GM12878 (cell line): ENCODE measurements around the gene ASF1B. TPM values are rescaled to one million over a fixed set of nuclear protein-coding genes. Genes with fewer than 3 reads are reported as not detected.

Experiments
- ATAC-seq: fragments of 200-7000 bp; cut with Tn5 transposase; 3 replicates; pipeline ENCODE4 v1.9.1; 2020; ENCODE audit warnings: mild to moderate bottlenecking, moderate library complexity
- Bru-seq: library from RNA; stranded (reverse); fragments of 400-500 nt; gene quantifications from one replicate; lab custom pipeline; 2021; lab: Mats Ljungman, UMichigan
- BruChase-seq, 2 experiments: library from RNA; stranded (reverse); fragments of 400-500 nt; gene quantifications; one replicate each; lab custom pipeline; 2021; lab: Mats Ljungman, UMichigan
- BruUV-seq: library from RNA; stranded (reverse); fragments of 400-500 nt; replicated peaks from 2 replicates; lab custom pipeline; 2021; lab: Mats Ljungman, UMichigan
- CTCF ChIA-PET: fragments of 300-600 bp; sonication (Branson Sonifier 250); formaldehyde crosslinking; extraction: SDS; loops from one replicate; lab custom pipeline; 2021; ENCODE audit warnings: inconsistent platforms; lab: Yijun Ruan, JAX
- POLR2A ChIA-PET: fragments of 350-600 bp; formaldehyde crosslinking; extraction: SDS; loops from one replicate; lab custom pipeline; 2021; ENCODE audit warnings: inconsistent platforms; lab: Charles Lee
- RAD21 ChIA-PET: fragments of 300-600 bp; sonication (Branson Sonifier 250); formaldehyde crosslinking; loops from one replicate; lab custom pipeline; 2023; ENCODE audit warnings: antibody characterized with exemption; ENCODE audit not compliant: unreplicated experiment; lab: Charles Lee
- SMC1A ChIA-PET: fragments of 300-600 bp; sonication (Branson Sonifier 250); formaldehyde crosslinking; loops from one replicate; lab custom pipeline; 2023; ENCODE audit not compliant: unreplicated experiment, uncharacterized antibody; lab: Charles Lee
- DNase-seq: peaks from one replicate; pipeline ENCODE4 v3.0.0-alpha.2; 2011; ENCODE audit warnings: low read depth, low spot score
- FAIRE-seq: peaks from 3 replicates; lab custom pipeline; 2011; peaks lifted over from hg19 to GRCh38; lab: Jason Lieb, UNC
- H2AFZ ChIP-seq: 2 replicates; pipeline ENCODE4 v1.6.0; 2011; ENCODE audit warnings: low read depth, low read length, control low read depth; ENCODE audit not compliant: control insufficient read depth
- H3K27ac ChIP-seq: 2 replicates; pipeline ENCODE4 v1.5.1; 2011; ENCODE audit warnings: control low read depth; ENCODE audit not compliant: control insufficient read depth, insufficient read depth
- H3K27me3 ChIP-seq, 2 experiments: replicated peaks in 1 of 2; 2 replicates each; pipeline versions ENCODE4 v1.6.0 to v1.6.1; 2011; ENCODE audit warnings: low read length in 1 of 2; ENCODE audit not compliant: control insufficient read depth in 2 of 2, insufficient read depth in 2 of 2
- H3K36me3 ChIP-seq, 2 experiments: 2 replicates each; pipeline ENCODE4 v1.5.1; 2011; ENCODE audit warnings: low read length in 1 of 2; ENCODE audit not compliant: control insufficient read depth in 2 of 2, insufficient read depth in 2 of 2
- H3K4me1 ChIP-seq: 2 replicates; pipeline ENCODE4 v1.6.1; 2011; ENCODE audit warnings: mild to moderate bottlenecking, low read length, moderate library complexity, mixed read lengths; ENCODE audit not compliant: control insufficient read depth, insufficient read depth
- H3K4me2 ChIP-seq: 2 replicates; pipeline ENCODE4 v1.6.0; 2011; ENCODE audit warnings: control low read depth; ENCODE audit not compliant: control insufficient read depth, insufficient read depth
- H3K4me3 ChIP-seq: fragments of 200-600 bp; sonication (generic); 2 replicates; pipeline ENCODE4 v1.5.1; 2016
- H3K79me2 ChIP-seq: 2 replicates; pipeline ENCODE4 v1.6.0; 2011; ENCODE audit warnings: low read length; ENCODE audit not compliant: control insufficient read depth, insufficient read depth
- H3K9ac ChIP-seq: 2 replicates; pipeline ENCODE4 v1.8.0; 2011; ENCODE audit warnings: low read length, control low read depth, mixed read lengths; ENCODE audit not compliant: control insufficient read depth, insufficient read depth
- H3K9me3 ChIP-seq: replicated peaks from 3 replicates; pipeline ENCODE4 v1.5.1; 2011; ENCODE audit warnings: mild to moderate bottlenecking, low read length; ENCODE audit not compliant: control insufficient read depth, insufficient read depth
- H4K20me1 ChIP-seq: 2 replicates; pipeline ENCODE4 v1.6.0; 2011; ENCODE audit not compliant: control insufficient read depth, insufficient read depth
- CHD1 ChIP-seq: IDR thresholded peaks from 2 replicates; pipeline ENCODE4 v1.6.1; 2012; ENCODE audit warnings: low read depth, low read length, improper control_type of control experiment
- CHD2 ChIP-seq: IDR thresholded peaks from 2 replicates; pipeline ENCODE4 v1.6.1; 2011; ENCODE audit warnings: low read depth, low read length, improper control_type of control experiment, borderline replicate concordance
- CREB1 ChIP-seq: IDR thresholded peaks from 2 replicates; pipeline ENCODE4 v1.6.1; 2012; ENCODE audit warnings: low read depth, mild to moderate bottlenecking, inconsistent platforms
- EED ChIP-seq: sonication (generic); IDR thresholded peaks from 2 replicates; pipeline ENCODE4 v1.6.1; 2016; ENCODE audit warnings: antibody characterized with exemption, low read depth
- FOXK2 ChIP-seq: fragments of 450-650 bp; IDR thresholded peaks from 2 replicates; pipeline ENCODE4 v1.6.1; 2017; ENCODE audit warnings: mild to moderate bottlenecking, moderate library complexity
- IKZF1 ChIP-seq: fragments of 450-650 bp; conservative IDR thresholded peaks from 2 replicates; pipeline ENCODE4 v1.6.1; 2017; ENCODE audit warnings: antibody characterized with exemption, mild to moderate bottlenecking
- KLF5 ChIP-seq: fragments of 450-650 bp; IDR thresholded peaks from 2 replicates; pipeline ENCODE4 v1.6.1; 2014; ENCODE audit warnings: mild to moderate bottlenecking; ENCODE audit not compliant: partially characterized antibody
- POLR2A ChIP-seq: IDR thresholded peaks from 2 replicates; pipeline ENCODE4 v1.6.1; 2011; ENCODE audit warnings: low read depth, mild to moderate bottlenecking, low read length
- POLR2AphosphoS2 ChIP-seq: IDR thresholded peaks from 2 replicates; pipeline ENCODE4 v1.6.1; 2011; ENCODE audit warnings: low read depth, mild to moderate bottlenecking, low read length, improper control_type of control experiment, moderate library complexity
- POLR2AphosphoS5 ChIP-seq: IDR thresholded peaks from 2 replicates; pipeline ENCODE4 v1.6.1; 2011; ENCODE audit warnings: mild to moderate bottlenecking, low read length, inconsistent platforms
- POU2F2 ChIP-seq: IDR thresholded peaks from 3 replicates; pipeline ENCODE4 v1.6.1; 2011; ENCODE audit warnings: low read depth, mild to moderate bottlenecking, low read length, borderline replicate concordance
- SMAD5 ChIP-seq: IDR thresholded peaks from 2 replicates; pipeline ENCODE4 v1.6.1; 2016; ENCODE audit warnings: antibody characterized with exemption, low read depth
- SMARCA5 ChIP-seq: fragments of 450-650 bp; IDR thresholded peaks from 2 replicates; pipeline ENCODE4 v1.6.1; 2017; ENCODE audit warnings: mild to moderate bottlenecking
- SRF ChIP-seq, 2 experiments: IDR thresholded peaks; 2 replicates each; pipeline ENCODE4 v1.6.1; 2011; ENCODE audit warnings: low read depth in 2 of 2, low read length in 2 of 2, mild to moderate bottlenecking in 1 of 2, moderate library complexity in 1 of 2
- TCF12 ChIP-seq: IDR thresholded peaks from 2 replicates; pipeline ENCODE4 v1.6.1; 2011; ENCODE audit warnings: low read depth, mild to moderate bottlenecking, low read length
- TCF3 ChIP-seq: IDR thresholded peaks from 2 replicates; pipeline ENCODE4 v1.6.1; 2012; ENCODE audit warnings: low read depth, mild to moderate bottlenecking, low read length, borderline replicate concordance; ENCODE audit not compliant: insufficient read depth
- YBX1 ChIP-seq: fragments of 450-650 bp; IDR thresholded peaks from 2 replicates; pipeline ENCODE4 v1.6.1; 2016; ENCODE audit warnings: antibody characterized with exemption
- ZNF207 ChIP-seq: fragments of 450-650 bp; IDR thresholded peaks from 2 replicates; pipeline ENCODE4 v1.6.1; 2014; ENCODE audit warnings: antibody characterized with exemption, mild to moderate bottlenecking, borderline replicate concordance
- WGBS: methylation state at CpG from one replicate; pipeline ENCODE4 v1.1.6; 2016; ENCODE audit warnings: low lambda C conversion rate; ENCODE audit not compliant: insufficient replicate concordance, insufficient coverage; ENCODE audit errors: missing lambda C conversion rate; 5-methylcytosine and 5-hydroxymethylcytosine counted together
- in situ Hi-C: fragments of 300-500 bp; cut with MboI; formaldehyde crosslinking; loops from 9 replicates; pipeline ENCODE4 v1.14.3; 2018; ENCODE audit warnings: mixed read lengths
- intact Hi-C: fragments of 100-400 bp; cut with micrococcal nuclease; formaldehyde crosslinking; loops from one replicate; pipeline ENCODE4 v1.14.2; 2022; ENCODE audit not compliant: unreplicated experiment
- long read RNA-seq, 2 experiments: library from polyadenylated mRNA; unstranded; transcript quantifications; one replicate each; pipeline ENCODE4 v2.0.0, GENCODE V29; 2019 to 2020
- polyA minus RNA-seq, 3 experiments: library from RNA; depleted of rRNA, polyadenylated mRNA; stranded (reverse); fragments of >200 nt; gene quantifications; 2 replicates each; pipeline ENCODE4 v1.2.3, GENCODE V29; 2011
- polyA plus RNA-seq, 11 experiments: library from polyadenylated mRNA; depleted of rRNA in 4 of 11; unstranded in 6 of 11; stranded (reverse) in 5 of 11; fragments of >200 nt; fragmentation: Nextera tagmentation in 4 of 11; fragmentation: Illumina TruSeq in 1 of 11; extraction: Ambion mirVana in 4 of 11; extraction: Trizol in 1 of 11; gene quantifications; 1 replicate in 1 of 11; 2 replicates in 10 of 11; pipeline versions ENCODE4 v1.2.1 to v1.2.3, GENCODE V29; 2011 to 2016; ENCODE audit warnings: inconsistent platforms in 2 of 11, missing spikeins in 2 of 11, low read depth in 1 of 11
- total RNA-seq, 4 experiments: library from RNA; depleted of rRNA in 3 of 4; stranded (reverse); fragments of >200 nt in 3 of 4; fragmentation: Illumina TruSeq in 1 of 4; extraction: Trizol in 1 of 4; gene quantifications; 2 replicates each; pipeline versions ENCODE4 v1.2.1 to v1.2.3, GENCODE V29; 2013 to 2021
- TF ChIP-seq, protein P1 (sequence below): IDR thresholded peaks from 2 replicates; pipeline ENCODE4 v1.6.1; 2012; ENCODE audit warnings: low read depth, low read length, improper control_type of control experiment

ASF1B gene
- 2.5 and 2.9 TPM in 2 replicates for total RNA-seq (2013; cell fraction: nucleolus; rRNA removed)
- 123 and 132 TPM in 2 replicates for total RNA-seq (2014; rRNA removed)
- 50.4 and 53.8 TPM in 2 replicates for total RNA-seq (2014; rRNA removed; fragmentation: Illumina TruSeq; extraction: Trizol)
- 95.3 and 95.6 TPM in 2 replicates for total RNA-seq (2021)
- 27.5 TPM for polyA plus RNA-seq (2011; ENCODE audit: low read depth)
- 34.9 and 57.1 TPM in 2 replicates for polyA plus RNA-seq (2011; rRNA removed)
- 67.2 and 86.4 TPM in 2 replicates for polyA plus RNA-seq (2011; cell fraction: cytosol; rRNA removed)
- 31.1 and 37.8 TPM in 2 replicates for polyA plus RNA-seq (2011; cell fraction: nucleus; rRNA removed)
- 47.4 and 61.6 TPM in 2 replicates for polyA plus RNA-seq (2012)
- polyA plus RNA-seq (2014; fragmentation: Illumina TruSeq; extraction: Trizol): 62.9 and 85.2 TPM in 2 replicates
- 10 to 100 TPM; 10.4 to 23.1 TPM for polyA plus RNA-seq (2014; fragmentation: Nextera tagmentation; extraction: Ambion mirVana)
- 103 and 115 TPM in 2 replicates for polyA plus RNA-seq (2014; rRNA removed)
- polyA plus RNA-seq (2016; fragmentation: Nextera tagmentation; extraction: Ambion mirVana): 100 to 1,000 TPM; 190 to 217 TPM
- 30.4 and 50.9 TPM in 2 replicates for polyA minus RNA-seq (2011; rRNA and poly(A)+ RNA removed)
- 26.6 and 27.8 TPM in 2 replicates for polyA minus RNA-seq (2011; cell fraction: cytosol; rRNA and poly(A)+ RNA removed)
- 9.8 and 15.9 TPM in 2 replicates for polyA minus RNA-seq (2011; cell fraction: nucleus; rRNA and poly(A)+ RNA removed)
- Bru-seq, nascent RNA: percentile 58 among the genes with signal in this experiment
- percentile 60 among the genes with signal in this experiment for BruChase-seq, experiment 1, labeled RNA remaining after a 6-hour chase
- BruChase-seq, experiment 2, labeled RNA remaining after a 2-hour chase: percentile 58 among the genes with signal in this experiment
- long read RNA-seq, experiment 1, transcript ASF1B-201 (4 exons, 2,059 nt): major isoform, 82 of 87 reads
- long read RNA-seq, experiment 1, partial matches to known transcripts: 2 of 87 reads
- long read RNA-seq, experiment 1, other reads (novel, unspliced or antisense): 3 of 87 reads
- long read RNA-seq, experiment 2, transcript ASF1B-201 (4 exons, 2,059 nt): major isoform, 38 of 54 reads
- long read RNA-seq, experiment 2, transcript ASF1B-202 (3 exons, 765 nt): minor isoform, 7 of 54 reads
- long read RNA-seq, experiment 2, partial matches to known transcripts: 2 of 54 reads
- long read RNA-seq, experiment 2, other reads (novel, unspliced or antisense): 7 of 54 reads

DNA sequence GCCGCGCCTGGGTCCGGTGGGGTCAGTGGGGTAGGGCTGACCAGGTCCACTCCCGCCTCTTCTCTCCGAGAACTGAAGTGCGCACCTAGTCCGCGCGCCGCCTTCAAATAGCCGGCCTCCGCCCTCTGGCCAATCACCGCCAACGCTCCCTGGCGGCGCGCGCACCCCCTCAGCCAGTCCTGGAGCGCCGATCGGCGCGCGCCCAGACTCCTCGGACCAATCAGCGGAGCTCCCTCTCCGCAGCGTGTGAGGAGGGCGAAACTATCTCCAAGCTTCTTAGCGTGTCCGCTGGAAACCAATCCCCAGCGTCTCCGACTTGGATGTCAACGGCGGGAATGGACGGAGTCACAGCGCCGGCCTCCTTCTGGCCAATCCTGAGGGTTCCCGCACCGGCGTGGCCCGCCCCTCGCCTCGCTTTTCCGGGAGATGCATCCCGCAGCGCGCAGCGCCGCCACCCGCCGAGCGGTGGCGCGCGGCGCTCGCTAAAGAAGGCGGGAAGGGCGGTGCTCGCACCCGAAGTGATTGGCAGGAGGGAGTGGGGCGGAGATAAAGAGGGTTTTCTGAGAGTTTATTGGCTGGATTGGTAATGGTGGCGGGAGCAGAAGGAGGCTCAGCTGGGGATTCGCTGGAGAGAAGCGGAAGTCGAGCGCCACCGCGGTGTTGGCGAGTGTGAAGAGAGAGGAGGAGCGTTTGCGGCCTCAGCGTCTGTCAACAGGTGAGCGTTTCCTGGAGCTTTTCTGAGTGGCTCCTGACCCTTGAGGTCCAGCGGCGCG is at the start of gene ASF1B:
ASF1B (minus strand) TSS at position 81 of the 773 bp plus-strand sequence. CDS start 133 bp downstream, outside the sequence.
- POLR2A ChIA-PET: interaction anchor here (0.6 to 1.5 kb wide), 20 partner anchors 19 to 386 kb away, joined by 3 to 12 read pairs (median 4); partner anchors contain the start of genes DNAJB1 and PRKACA
- no TSS peak for BruUV-seq
- peak within 1 kb of the TSS; percentile 84 for H2AFZ ChIP-seq
- H3K4me3 ChIP-seq: peak within 1 kb of the TSS; percentile 98
- intact Hi-C loops (loop anchor here (2.0 to 5.0 kb wide), 5 partner anchors 56 to 344 kb away; no protein-coding TSS in a partner anchor), in situ Hi-C loops (no loop called here)
- H3K79me2 ChIP-seq: peaks cover 29% of the 10 kb centered on the region
- no peaks in the 10 kb centered on the region for H3K27me3 ChIP-seq
- FAIRE-seq: peak; percentile 97
- peak within 1 kb of the TSS; percentile 88 for H3K4me2 ChIP-seq
- CTCF ChIA-PET: interaction anchor here (0.5 to 4.3 kb wide), 71 partner anchors 8 to 550 kb away, joined by 3 to 43 read pairs (median 4); partner anchors contain the start of genes MISP3, NANOS3, PALM3 and PKN1
- no peaks in the 10 kb centered on the region for H3K9me3 ChIP-seq
- SMC1A ChIA-PET: interaction anchor here (0.6 to 2.5 kb wide), 21 partner anchors 9 to 350 kb away, joined by 3 to 18 read pairs (median 4); partner anchors contain the start of gene PRKACA
- peak; percentile 93 for ATAC-seq
- peaks cover 0 to 4% of the 10 kb centered on the region in 2 experiments; a peak in 1 of 4 replicates for H3K36me3 ChIP-seq
- 0 out of 2 replicates have a peak, but pooled peaks cover 8% of the 10 kb centered on the region for H3K4me1 ChIP-seq
- peak within 1 kb of the TSS; percentile 83 for H3K9ac ChIP-seq
- DNase-seq: peak; percentile 99
- WGBS: under 1% methylated on average over 78 of the region's 78 CpGs
- RAD21 ChIA-PET: interaction anchor here (0.5 to 3.1 kb wide), 44 partner anchors 9 to 388 kb away, joined by 3 to 27 read pairs (median 5); partner anchors contain the start of genes BRME1, CC2D1A, DNAJB1 and IL27RA
- peak within 1 kb of the TSS; percentile 79 for H3K27ac ChIP-seq
- H4K20me1 ChIP-seq: no peaks in the 10 kb centered on the region
- TF ChIP-seq POLR2A (peak; percentile 98), TCF12 (peak; percentile 62; the same call in 1 of the 2 replicates), CHD1 (no peak), POLR2AphosphoS2 (peak; percentile 77; the same call in 1 of the 2 replicates), SMARCA5 (no peak), SRF (IDR thresholded peaks at IDR 0.05; ENCODE audit: low read depth in 2 of 2, low read length in 2 of 2) (0 out of 4 replicates have a peak, but pooled peaks of 1 of the 2 experiments have one; percentile 48), POU2F2 (peak; percentile 69; the same call in 1 of the 3 replicates), IKZF1 (peak; percentile 73), KLF5 (no peak), ZNF207 (peak; percentile 85), POLR2AphosphoS5 (peak; percentile 78), TCF3 (0 out of 2 replicates have a peak, but pooled peaks have one; percentile 60), YBX1 (no peak), FOXK2 (peak; percentile 69), CREB1 (peak; percentile 80; the same call in 1 of the 2 replicates), EED (no peak; the same call in 1 of the 2 replicates), SMAD5 (peak; percentile 73; the same call in 1 of the 2 replicates), CHD2 (peak; percentile 91)
- TF ChIP-seq, protein P1, sequence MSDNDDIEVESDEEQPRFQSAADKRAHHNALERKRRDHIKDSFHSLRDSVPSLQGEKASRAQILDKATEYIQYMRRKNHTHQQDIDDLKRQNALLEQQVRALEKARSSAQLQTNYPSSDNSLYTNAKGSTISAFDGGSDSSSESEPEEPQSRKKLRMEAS: peak; percentile 33; the same call in 1 of the 2 replicates
